HG03045 (cell line): ENCODE measurements around the gene FITM1.

Experiments used
- ATAC-seq: cut with Tn5 transposase; IDR thresholded peaks from one replicate; pipeline ENCODE4 v1.9.1; 2021; ENCODE audit warnings: mild to moderate bottlenecking, moderate library complexity; ENCODE audit not compliant: unreplicated experiment

Gene FITM1

GRCh38 chr14:24181371-24182077 lies 51.1 kb downstream of the FITM1 start:
- no peak for ATAC-seq
